ENCODE results near the gene NEDD8. TPM values are rescaled to one million over a fixed set of nuclear protein-coding genes. Genes with fewer than 3 reads are reported as not detected.

NEDD8 gene
- total RNA-seq, 4 donors from 2014 or later, result 141 to 178 (median 162) TPM

GRCh38 chr14:24234095-24235005 lies 2.2 kb upstream of the NEDD8 start:
- H3K27me3 ChIP-seq, result no peaks in the 10 kb centered on the region
- DNase-seq (no peak), ATAC-seq (no peak)
- no peak overlapping the region for H3K4me3 ChIP-seq
- intact Hi-C loops (cut with DNase I; ENCODE audit: low total_unique reads), result no loop called here
- TF ChIP-seq CTCF (IDR thresholded peaks at IDR 0.05 in 4 of 5, conservative IDR thresholded peaks at IDR 0.05 in 1 of 5), result no peak
- TF ChIP-seq POLR2A (IDR thresholded peaks at IDR 0.05), result no peak
- H3K36me3 ChIP-seq, result peaks cover 0 to 34% of the 10 kb centered on the region in 2 donors
- in situ Hi-C loops (cut with MboI; ENCODE audit: low sequenced_read_pairs in 4 of 4), result loop anchor here in 3 of 4 donors (10.0 to 25.0 kb wide), 2 partner anchors 200 to 203 kb away; partner anchors contain the start of genes CBLN3 (in 1 of the 3), KHNYN (in 1 of the 3) and SDR39U1 (in 1 of the 3)
- H3K9me3 ChIP-seq, result no peaks in the 10 kb centered on the region
- H3K27ac ChIP-seq, result peak overlapping the region in 1 of 4 donors; percentile 53
- H3K4me1 ChIP-seq, result peaks cover 40 to 53% of the 10 kb centered on the region in 2 donors

DNA sequence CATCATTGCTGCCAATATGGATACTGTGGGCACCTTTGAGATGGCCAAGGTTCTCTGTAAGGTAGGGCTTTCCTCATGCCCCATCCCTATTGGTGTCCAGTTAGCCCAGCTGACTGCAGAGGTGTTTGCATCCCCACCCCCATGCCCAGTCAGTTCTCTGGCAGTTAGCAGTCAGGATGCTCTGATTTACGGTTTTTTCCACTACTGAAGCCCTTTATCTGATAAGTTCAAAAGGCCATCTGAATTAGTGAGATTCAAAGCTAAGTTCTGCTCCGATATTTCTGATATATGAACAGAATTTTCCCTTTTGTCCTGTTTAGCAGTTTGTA lies 1.3 kb upstream of the NEDD8 start:
- peak overlapping the region; percentile 71 to 91 (median 86) for H3K4me3 ChIP-seq
- DNase-seq (no peak), ATAC-seq (no peak)
- in situ Hi-C loops (cut with MboI; ENCODE audit: low sequenced_read_pairs in 4 of 4), result loop anchor here in 3 of 4 donors (10.0 to 25.0 kb wide), 2 partner anchors 201 to 204 kb away; partner anchors contain the start of genes CBLN3 (in 1 of the 3), KHNYN (in 1 of the 3) and SDR39U1 (in 1 of the 3)
- no peaks in the 10 kb centered on the region for H3K27me3 ChIP-seq
- peak overlapping the region; percentile 85 to 96 (median 92) for H3K27ac ChIP-seq
- peaks cover 40 to 53% of the 10 kb centered on the region in 2 donors for H3K4me1 ChIP-seq
- intact Hi-C loops (cut with DNase I; ENCODE audit: low total_unique reads), result loop anchor here (2.0 kb wide), 1 partner anchor 87 kb away; the partner anchor contains the start of genes PSME2 and RNF31
- no peaks in the 10 kb centered on the region for H3K9me3 ChIP-seq
- H3K36me3 ChIP-seq, result peaks cover 0 to 26% of the 10 kb centered on the region in 2 donors
- TF ChIP-seq CTCF (IDR thresholded peaks at IDR 0.05 in 4 of 5, conservative IDR thresholded peaks at IDR 0.05 in 1 of 5) (no peak), POLR2A (IDR thresholded peaks at IDR 0.05) (no peak)

DNA sequence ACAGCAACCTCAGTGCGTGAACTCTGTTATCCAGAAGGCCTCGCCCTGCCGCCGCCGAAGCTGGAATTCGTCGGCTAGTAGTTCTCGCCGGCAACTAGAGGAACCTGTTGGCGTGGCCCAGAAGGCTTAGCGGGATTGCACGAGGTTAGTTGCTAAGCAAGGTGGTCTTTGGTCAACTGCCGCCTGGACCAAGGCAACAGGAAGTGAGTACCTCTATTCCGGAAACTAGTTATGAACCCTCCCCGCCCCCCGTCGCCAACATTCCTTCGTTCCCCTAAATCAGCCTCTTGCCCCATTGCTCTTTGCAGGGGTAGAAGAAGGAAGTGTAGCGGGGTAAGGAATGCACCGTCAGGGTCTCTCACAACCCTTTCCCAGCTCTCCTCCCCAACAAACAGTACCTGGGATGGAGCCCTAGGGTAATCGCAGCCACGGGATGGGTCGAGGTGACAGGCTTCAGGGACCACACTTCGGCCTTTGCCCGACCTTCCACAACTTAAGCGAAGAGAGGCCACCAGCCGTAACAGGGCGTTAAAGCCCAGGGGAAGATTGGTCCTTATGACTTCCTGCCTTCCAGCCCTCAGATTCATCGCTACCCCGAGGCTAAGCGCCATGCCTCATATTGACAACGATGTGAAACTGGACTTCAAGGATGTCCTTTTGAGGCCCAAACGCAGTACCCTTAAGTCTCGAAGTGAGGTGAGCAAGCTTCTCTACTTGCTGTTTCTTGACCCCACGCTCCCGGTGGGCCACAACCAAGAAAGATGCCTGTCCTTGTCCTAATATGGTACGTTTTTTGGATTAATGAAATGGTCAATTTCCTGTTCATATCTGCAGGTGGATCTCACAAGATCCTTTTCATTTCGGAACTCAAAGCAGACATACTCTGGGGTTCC lies 724 bp upstream of the NEDD8 start, which contains the start of gene GMPR2:
Gene GMPR2 (plus strand): TSS at position 285 of the 893 bp plus-strand sequence. CDS start 325 bp downstream, at position 610.
- no peaks in the 10 kb centered on the region for H3K27me3 ChIP-seq
- DNase-seq (peak in 1 of 2 donors; percentile 50), ATAC-seq (peak; percentile 67 to 74)
- TF ChIP-seq CTCF (IDR thresholded peaks at IDR 0.05 in 4 of 5, conservative IDR thresholded peaks at IDR 0.05 in 1 of 5) (no peak), POLR2A (IDR thresholded peaks at IDR 0.05) (no peak)
- H3K4me1 ChIP-seq, result peaks cover 39 to 48% of the 10 kb centered on the region in 2 donors
- H3K36me3 ChIP-seq, result peaks cover 0 to 19% of the 10 kb centered on the region in 2 donors
- peak within 1 kb of the TSS; percentile 85 to 96 (median 92) for H3K27ac ChIP-seq
- H3K9me3 ChIP-seq, result no peaks in the 10 kb centered on the region
- H3K4me3 ChIP-seq, result peak within 1 kb of the TSS; percentile 71 to 91 (median 86)
- in situ Hi-C loops (cut with MboI; ENCODE audit: low sequenced_read_pairs in 4 of 4) (loop anchor here in 3 of 4 donors (10.0 to 25.0 kb wide), 2 partner anchors 202 to 204 kb away; partner anchors contain the start of genes CBLN3 (in 1 of the 3), KHNYN (in 1 of the 3) and SDR39U1 (in 1 of the 3)), intact Hi-C loops (cut with DNase I; ENCODE audit: low total_unique reads) (loop anchor here (1.0 to 2.0 kb wide), 4 partner anchors 9 to 86 kb away; partner anchors contain the start of genes IPO4, PSME2, RABGGTA and RNF31)

Measured in gastrocnemius medialis (tissue), 4 donors.